IMR-90 (cell line): ENCODE results near the gene CTDSP1.

Experiments
- CEBPB ChIP-seq: IDR thresholded peaks from 2 replicates; pipeline ENCODE4 v1.6.1; 2012; ENCODE audit warnings: low read depth, low read length, improper control_type of control experiment
- POLR2A ChIP-seq: IDR thresholded peaks from 2 replicates; pipeline ENCODE4 v1.6.1; 2012; ENCODE audit warnings: mild to moderate bottlenecking, low read depth, low read length
- RAD21 ChIP-seq: IDR thresholded peaks from 2 replicates; pipeline ENCODE4 v1.6.1; 2012; ENCODE audit warnings: low read length, improper control_type of control experiment
- RCOR1 ChIP-seq: IDR thresholded peaks from 2 replicates; pipeline ENCODE4 v1.6.1; 2012; ENCODE audit warnings: mild to moderate bottlenecking, low read length, improper control_type of control experiment; ENCODE audit not compliant: insufficient replicate concordance
- RFX5 ChIP-seq: IDR thresholded peaks from 2 replicates; pipeline ENCODE4 v1.8.0; 2012; ENCODE audit warnings: low read depth, mild to moderate bottlenecking, low read length, moderate library complexity
- SMC3 ChIP-seq: fragments of 150-350 bp; IDR thresholded peaks from 2 replicates; pipeline ENCODE4 v1.6.1; 2016; ENCODE audit warnings: low read depth, mild to moderate bottlenecking, antibody characterized with exemption, low read length, moderate library complexity
- TF ChIP-seq, protein P1 (sequence below): conservative IDR thresholded peaks from 2 replicates; pipeline ENCODE4 v1.5.1; 2012; ENCODE audit warnings: mild to moderate bottlenecking, low read depth, low read length, improper control_type of control experiment

GRCh38 chr2:218399391-218400166 is at the start of gene CTDSP1:
- TF ChIP-seq RCOR1: no peak
- TF ChIP-seq POLR2A: peak; percentile 23; the same call in 1 of the 2 replicates
- TF ChIP-seq, protein P1, sequence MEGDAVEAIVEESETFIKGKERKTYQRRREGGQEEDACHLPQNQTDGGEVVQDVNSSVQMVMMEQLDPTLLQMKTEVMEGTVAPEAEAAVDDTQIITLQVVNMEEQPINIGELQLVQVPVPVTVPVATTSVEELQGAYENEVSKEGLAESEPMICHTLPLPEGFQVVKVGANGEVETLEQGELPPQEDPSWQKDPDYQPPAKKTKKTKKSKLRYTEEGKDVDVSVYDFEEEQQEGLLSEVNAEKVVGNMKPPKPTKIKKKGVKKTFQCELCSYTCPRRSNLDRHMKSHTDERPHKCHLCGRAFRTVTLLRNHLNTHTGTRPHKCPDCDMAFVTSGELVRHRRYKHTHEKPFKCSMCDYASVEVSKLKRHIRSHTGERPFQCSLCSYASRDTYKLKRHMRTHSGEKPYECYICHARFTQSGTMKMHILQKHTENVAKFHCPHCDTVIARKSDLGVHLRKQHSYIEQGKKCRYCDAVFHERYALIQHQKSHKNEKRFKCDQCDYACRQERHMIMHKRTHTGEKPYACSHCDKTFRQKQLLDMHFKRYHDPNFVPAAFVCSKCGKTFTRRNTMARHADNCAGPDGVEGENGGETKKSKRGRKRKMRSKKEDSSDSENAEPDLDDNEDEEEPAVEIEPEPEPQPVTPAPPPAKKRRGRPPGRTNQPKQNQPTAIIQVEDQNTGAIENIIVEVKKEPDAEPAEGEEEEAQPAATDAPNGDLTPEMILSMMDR: peak; percentile 28; the same call in 1 of the 2 replicates
- TF ChIP-seq CEBPB: peak; percentile 70
- peak; percentile 28; the same call in 1 of the 2 replicates for TF ChIP-seq SMC3
- no peak for TF ChIP-seq RFX5
- peak; percentile 18 for TF ChIP-seq RAD21
